ENCODE data around the gene SERINC2.
"Not testable (repeated sequence)": the region's sequence is repeated elsewhere in the genome, so short reads cannot be mapped to it uniquely, and the experiment has no call there.

Gene SERINC2

DNA sequence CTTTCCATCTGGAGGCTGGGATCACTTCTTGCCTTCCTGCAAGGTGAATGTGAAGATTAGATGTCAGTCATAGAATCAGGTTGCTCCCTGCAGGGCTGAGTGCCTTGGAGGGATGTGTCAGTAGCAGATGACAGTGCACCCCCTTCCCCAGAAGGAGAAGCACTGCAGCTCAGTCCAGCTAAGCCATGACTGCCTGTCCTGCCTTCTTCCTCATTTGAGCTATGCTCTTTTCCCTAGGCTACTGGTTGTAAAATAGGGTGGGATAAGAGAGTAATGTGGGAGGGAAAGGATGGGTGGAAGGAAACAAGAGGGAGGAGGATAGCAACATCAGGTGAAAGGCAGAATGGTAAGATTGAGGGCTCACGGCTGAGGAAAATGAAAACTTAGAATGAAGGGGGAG, 29.0 kb upstream of the SERINC2 start:
- DNase-seq (ENCODE audit: low spot score): no peak

DNA sequence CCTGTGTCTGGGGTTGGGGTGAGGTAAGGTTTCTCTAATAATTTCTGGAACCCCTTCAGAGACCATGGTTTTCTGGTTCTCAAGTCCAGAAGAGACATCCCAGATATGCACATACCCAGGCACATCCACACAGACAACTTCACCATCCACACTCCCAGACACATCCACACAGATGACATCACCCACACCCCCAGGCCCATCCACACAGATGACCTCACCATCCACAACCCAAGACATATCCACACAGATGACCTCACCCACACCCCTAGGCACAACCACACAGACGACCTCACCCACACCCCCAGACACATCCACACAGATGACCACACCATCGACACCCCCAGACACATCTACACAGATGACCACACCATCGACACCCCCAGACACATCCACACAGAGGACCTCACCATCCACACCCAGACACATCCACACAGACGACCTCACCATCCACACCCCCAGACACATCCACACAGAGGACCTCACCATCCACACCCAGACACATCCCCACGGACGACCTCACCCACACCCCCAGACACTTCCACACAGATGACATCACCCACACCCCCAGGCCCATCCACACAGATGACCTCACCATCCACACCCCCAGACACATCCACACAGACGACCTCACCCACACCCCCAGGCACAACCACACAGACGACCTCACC, 26.3 kb upstream of the SERINC2 start:
- DNase-seq (ENCODE audit: low spot score): not testable (repeated sequence)

DNA sequence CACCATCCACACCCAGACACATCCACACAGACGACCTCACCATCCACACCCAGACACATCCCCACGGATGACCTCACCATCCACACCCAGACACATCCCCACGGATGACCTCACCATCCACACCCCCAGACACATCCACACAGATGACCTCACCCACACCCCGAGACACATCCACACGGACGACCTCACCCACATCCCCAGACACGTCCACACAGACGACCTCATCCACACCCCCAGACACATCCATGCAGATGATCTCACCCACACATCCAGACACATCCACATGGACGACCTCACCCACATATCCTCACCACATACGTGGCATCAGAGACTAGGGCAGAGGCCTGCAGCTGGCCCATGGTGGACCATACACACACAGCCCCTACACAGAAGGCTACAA, 25.4 kb upstream of the SERINC2 start:
- no peak for DNase-seq (ENCODE audit: low spot score)

GRCh38 chr1:31389616-31390015, 23.4 kb upstream of the SERINC2 start:
- DNase-seq (ENCODE audit: low spot score): no peak

DNA sequence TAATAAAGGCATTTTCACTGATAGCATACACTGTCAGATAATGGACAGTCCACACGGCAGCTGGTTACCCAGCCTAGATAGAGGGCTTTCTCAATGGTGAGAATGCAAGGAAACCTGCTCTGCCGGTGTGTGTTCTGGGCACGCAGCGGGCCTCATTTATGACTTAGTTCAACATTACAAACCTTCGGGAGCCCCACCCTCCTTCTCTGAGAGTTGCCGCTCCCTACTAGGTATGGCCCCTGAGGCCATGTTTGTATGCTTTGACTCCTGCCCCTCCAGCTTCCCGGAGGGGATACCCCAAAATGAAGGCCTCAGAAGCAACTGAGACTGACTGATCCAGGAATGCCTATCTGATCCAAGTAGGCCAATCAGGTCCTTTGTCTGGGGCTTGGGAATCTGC, 22.9 kb upstream of the SERINC2 start:
- DNase-seq (ENCODE audit: low spot score): no peak

DNA sequence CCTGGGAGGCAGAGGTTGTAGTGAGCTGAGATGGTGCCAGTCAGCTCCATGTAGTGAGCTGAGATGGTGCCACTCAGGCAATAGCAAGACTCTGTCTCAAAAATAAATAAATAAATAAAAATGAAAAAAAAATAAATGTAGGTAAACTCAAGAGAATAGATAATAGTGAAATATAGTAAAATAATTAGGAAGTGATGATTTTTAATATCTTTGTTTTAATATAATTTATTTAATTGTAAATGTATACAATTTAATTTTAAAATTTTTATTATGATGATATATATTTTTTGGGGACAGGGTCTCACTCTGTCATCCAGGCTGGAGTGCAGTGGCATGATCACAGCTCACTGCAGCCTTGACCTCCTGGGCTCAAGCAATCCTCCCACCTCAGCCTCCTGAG, 19.6 kb upstream of the SERINC2 start:
- DNase-seq (ENCODE audit: low spot score): no peak

GRCh38 chr1:31394584-31395193, 18.3 kb upstream of the SERINC2 start:
- peak; percentile 65 for DNase-seq (ENCODE audit: low spot score)

DNA sequence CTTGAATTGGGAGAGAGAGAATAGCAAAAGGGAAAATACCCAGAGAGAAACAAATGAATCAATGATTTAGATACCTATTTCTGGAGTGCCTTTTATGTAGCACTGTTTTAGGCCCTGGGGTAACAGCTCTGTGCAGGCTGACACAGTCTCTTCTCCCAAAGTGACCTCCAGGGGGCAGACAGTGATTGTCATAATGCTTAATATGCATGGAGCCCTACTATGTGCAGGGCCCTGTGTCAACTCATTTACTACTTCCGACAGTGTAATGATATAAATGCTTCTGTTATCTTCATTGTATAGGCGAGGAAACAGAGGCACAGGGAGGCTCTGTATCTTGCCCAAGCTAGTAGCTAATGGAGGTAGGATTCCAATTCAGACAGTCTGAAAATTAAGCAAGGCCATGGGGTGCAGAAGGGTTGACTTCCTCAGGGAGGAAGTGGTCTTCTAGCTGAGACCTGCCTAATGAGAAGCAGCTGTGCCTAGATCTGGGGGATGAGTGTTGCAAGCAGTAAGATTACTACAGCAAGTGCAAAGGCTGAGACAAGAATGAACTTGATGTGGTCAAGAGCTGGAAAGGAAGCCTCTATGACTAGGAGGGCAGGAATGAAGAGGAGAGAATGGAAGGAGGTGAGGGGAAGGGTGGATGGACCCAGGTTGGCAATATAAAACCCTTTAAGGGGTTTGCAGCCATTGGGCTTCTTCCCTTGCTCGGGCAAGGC, 16.2 kb upstream of the SERINC2 start:
- no peak for DNase-seq (ENCODE audit: low spot score)

DNA sequence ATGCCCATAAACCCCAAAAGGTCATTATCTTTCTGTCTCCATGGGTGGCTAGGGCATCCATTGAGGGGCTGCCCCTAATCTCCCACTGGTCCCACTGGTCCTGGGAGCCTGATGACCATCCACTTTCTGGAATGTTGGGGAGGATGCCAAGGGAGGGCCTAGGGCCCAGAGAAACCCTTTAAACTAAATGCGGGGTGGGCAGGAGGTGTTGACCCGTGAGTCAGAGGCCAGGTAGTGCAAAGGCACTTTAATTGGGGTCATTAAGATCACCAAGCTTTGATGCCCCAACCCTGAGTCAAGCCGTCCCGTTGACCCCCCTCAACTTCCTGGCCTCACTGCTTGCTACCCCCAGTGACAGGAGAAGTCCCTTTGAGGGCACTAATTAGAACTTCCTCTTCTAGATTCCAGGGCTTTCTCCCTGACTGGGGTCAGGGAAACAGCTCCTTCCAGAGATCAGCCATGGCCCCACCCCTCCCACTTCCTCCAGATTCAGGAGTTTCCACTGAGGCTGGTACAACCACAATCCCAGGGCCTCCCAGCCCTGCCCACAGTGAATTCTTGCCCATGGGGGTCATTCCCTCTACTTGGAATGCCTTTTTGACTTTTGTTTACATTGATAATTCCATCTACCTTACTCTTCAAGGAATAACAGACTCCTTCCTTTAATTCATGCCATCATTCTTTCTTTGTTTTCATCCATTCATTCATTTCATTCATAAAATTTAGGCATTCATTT, 15.5 kb upstream of the SERINC2 start:
- DNase-seq (ENCODE audit: low spot score): no peak

DNA sequence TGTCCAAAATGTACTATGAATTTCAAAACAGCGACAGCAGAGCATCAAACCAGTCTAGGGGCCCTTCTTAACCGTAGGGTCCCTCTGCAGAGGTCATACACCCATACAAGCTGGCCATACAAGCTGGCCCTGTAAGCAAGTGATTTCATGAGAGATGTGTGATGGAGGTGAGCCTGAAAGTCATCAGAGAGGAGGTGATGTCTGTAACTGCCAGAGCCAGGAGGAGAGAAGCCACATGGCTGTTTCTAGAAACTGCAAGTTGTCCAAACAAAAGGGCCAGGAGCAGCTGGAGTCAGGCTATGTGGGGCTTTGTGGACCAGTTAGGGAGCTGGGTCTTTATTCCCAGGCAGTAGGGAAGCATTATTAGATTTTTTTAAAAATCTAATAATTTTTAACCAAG, 14.8 kb upstream of the SERINC2 start:
- DNase-seq (ENCODE audit: low spot score): no peak

DNA sequence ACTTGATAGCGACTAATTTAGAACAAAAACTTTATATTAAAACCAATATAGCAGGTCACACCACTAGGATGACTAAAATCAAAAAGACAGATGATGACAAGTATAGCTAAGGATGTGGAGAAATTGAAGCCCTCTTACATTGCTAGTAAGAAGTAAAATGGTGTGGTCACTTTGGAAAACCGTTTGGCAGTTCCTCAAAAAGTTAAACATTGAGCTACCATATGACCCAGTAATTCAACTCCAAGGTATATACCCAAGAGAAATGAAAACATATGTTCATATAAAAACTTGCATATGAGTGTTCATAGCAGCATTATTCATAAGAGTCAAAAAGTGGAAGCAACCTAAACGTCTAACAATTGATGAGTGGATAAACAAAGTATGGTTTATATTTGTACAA, 13.0 kb upstream of the SERINC2 start:
- no peak for DNase-seq (ENCODE audit: low spot score)

GRCh38 chr1:31400393-31400792, 12.6 kb upstream of the SERINC2 start:
- no peak for DNase-seq (ENCODE audit: low spot score)

- DNase-seq (ENCODE audit: low spot score): no peak
Observed at GRCh38 chr1:31401241-31401640, 11.8 kb upstream of the SERINC2 start.

DNA sequence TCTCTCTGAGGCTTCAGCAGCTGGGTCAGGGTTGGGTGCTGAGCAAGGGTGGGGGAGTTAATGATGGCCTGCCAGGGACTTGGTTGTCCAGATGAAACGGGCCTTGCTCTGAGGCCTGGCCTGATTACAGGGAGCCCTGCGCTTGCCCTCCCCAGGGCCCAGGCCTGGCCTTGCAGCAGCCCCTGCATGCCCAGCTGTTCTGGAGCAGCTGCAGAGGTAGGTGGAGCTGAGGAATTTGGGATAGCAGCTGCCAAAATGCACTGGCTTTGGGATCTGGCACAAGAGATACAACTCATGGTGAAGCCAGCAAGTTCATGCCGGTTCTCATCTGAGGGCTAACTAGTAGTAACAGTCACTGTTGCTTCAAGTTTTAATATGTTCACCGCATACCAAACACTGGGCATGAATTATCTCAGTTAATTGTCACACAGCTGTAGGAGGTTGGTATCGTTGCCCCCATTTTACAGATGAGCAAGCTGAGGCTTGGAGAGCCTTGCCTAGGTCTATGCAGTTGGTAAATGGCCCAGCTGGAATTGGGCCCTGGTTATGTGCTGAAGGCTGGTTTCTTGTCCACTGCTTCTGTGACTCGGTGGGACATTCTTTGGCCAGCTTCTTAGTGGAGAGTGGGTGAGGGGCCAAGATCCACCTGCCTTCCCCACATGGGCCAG, 7.3 kb upstream of the SERINC2 start:
- DNase-seq (ENCODE audit: low spot score): no peak

GRCh38 chr1:31407029-31407626, 5.9 kb upstream of the SERINC2 start:
- no peak for DNase-seq (ENCODE audit: low spot score)

DNA sequence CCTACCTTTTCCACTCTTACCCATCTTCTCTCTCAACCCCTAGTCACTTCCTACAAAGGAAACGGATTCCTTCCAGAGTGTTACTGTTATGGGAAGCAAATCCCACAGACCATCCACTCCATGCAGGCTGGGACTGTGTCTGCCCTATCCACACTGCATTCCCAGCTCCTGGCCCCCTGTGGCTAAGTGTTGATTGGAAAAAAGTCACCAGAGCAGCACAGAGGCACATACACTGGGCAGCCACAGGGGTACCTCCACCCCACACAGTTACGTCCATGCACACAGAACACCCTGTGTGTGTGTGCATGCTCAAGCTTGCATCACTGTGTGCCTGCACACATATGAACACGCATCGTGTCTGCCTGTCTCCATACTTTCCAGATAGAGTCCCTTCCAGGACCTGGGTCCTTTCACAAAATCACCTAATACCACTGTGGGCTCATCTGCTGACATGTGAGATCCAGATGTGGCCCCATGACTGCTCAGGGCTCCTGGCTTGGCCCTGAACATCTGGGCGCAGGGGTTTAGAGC, 4.2 kb upstream of the SERINC2 start:
- no peak for DNase-seq (ENCODE audit: low spot score)

DNA sequence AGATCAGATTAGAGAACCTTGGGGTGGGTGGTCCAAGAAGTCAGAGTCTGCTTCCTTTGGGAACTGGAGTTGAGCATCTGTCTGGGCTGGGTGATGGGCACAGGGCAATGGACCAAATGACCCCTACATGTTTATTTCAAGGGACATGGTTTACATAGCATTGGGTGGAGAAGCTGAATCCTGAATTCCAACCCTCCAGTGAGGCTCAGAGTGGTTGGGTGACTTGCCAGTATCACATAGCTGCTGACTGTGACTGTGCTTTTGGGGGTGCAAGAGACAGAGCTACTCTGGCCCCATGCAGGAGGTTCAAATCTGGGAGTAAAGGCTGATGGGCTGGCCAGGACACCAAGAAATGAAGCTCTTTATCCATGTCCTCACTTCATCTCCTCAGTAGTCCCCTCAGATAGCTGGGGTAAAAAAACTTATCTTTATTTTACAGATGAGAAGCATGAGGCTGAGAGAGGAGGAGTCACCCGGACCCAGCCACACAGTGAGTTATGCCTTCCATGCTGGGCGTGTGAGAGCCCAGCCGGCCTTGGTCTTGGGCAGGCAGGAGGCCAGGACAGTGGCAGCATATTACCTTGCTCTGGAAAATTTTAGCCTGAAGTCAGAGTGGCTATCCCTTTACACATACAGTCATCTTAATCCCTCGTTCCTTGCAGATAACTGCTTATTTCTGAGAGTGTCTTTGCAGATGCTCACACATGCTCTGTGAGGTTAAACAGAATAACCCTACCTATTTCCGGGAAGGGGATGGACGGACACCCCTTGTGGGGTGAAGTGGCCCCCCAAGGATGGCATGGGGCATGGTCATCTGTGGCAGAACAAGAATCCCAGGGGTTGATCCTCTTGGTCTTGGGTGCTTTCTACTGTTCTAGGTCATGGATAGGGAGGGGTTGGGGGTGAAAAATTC, 2.8 kb upstream of the SERINC2 start:
- DNase-seq (ENCODE audit: low spot score): no peak

- no peak for DNase-seq (ENCODE audit: low spot score)
Observed at GRCh38 chr1:31410871-31411270, 2.1 kb upstream of the SERINC2 start.

GRCh38 chr1:31412205-31412604, 808 bp upstream of the SERINC2 start:
- no peak for DNase-seq (ENCODE audit: low spot score)

DNA sequence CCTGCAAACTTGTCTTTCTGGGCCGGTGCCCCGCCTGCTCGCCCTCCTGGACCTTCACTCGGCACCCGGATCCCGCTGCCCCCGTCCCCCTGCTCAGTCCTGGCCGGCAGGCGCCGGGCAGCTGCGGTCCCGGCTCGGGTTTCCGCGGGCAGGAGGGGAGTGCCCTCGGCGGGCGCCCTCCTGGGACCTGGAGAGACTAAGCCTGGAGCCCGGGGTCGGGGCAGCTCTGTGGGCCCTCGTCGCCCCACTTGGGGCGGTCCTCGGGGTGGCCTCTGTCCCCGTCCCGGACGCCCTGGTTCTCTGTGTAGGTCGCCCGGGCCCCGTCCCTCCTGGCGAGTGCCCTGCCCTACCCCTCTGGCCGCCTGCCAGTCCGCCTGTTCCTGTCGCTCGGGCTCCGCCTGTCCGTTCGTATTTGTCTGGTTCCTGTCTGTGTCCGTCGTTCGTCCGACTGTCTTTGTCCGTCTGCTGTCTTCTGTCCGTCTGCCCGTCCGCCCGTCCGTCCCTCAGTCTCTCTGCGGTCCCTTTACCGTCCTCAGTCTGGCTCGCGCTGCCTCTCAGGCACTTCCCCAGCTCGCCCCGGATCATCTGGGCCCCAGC, 490 bp downstream of the SERINC2 start:
- no peak for DNase-seq (ENCODE audit: low spot score)

Measured in putamen (tissue), 1 donor.